ENCODE results near the gene UBA1.

DNA sequence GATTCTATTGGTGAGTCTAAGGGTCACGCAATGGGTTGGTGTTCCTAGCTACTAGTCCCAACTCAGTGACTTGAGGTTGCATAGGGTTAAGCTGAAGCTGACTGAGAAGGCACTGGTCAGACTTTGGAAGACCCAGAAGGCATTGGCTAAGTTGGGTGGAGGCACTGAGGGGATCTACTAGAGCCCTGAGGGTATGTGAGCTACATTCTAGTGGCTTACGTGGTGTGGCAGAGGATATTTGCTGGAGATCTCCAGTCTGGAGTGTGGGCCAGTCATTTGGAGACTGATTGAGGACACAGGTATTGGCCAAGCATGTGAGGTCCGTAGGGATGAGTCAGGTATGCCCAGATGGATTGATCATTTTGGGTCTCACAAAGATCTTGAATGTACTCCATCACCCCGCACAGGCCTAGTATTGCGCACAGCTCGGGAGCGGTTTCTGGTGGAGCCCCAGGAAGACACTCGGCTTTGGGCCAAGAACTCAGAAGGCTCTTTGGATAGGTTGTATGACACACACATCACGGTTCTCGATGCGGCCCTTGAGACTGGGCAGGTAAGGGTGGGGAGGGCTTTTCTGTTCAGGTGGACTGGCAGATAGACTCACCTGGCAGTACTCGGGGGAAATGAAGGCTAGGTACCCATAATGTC is 46.4 kb downstream of the UBA1 start:
- TF ChIP-seq EZH2 (IDR thresholded peaks at IDR 0.05; ENCODE audit: low read length) = no peak
- TF ChIP-seq, protein P1, sequence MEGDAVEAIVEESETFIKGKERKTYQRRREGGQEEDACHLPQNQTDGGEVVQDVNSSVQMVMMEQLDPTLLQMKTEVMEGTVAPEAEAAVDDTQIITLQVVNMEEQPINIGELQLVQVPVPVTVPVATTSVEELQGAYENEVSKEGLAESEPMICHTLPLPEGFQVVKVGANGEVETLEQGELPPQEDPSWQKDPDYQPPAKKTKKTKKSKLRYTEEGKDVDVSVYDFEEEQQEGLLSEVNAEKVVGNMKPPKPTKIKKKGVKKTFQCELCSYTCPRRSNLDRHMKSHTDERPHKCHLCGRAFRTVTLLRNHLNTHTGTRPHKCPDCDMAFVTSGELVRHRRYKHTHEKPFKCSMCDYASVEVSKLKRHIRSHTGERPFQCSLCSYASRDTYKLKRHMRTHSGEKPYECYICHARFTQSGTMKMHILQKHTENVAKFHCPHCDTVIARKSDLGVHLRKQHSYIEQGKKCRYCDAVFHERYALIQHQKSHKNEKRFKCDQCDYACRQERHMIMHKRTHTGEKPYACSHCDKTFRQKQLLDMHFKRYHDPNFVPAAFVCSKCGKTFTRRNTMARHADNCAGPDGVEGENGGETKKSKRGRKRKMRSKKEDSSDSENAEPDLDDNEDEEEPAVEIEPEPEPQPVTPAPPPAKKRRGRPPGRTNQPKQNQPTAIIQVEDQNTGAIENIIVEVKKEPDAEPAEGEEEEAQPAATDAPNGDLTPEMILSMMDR (optimal IDR thresholded peaks at IDR 0.05 in 1 of 3, IDR thresholded peaks at IDR 0.05 in 1 of 3, conservative IDR thresholded peaks at IDR 0.05 in 1 of 3; ENCODE audit: extremely low read depth in 1 of 3, insufficient read depth in 2 of 3, low read length in 3 of 3) = no peak
